B cell (primary cell): ENCODE results near the gene ANKFN1. TPM values are rescaled to one million over a fixed set of nuclear protein-coding genes. Genes with fewer than 3 reads are reported as not detected.

Source experiments
- ATAC-seq: fragments of 200-7000 bp; cut with Tn5 transposase; one replicate; pipeline ENCODE4 v1.10.0; 2021; ENCODE audit warnings: low read depth, mild to moderate bottlenecking, moderate number of reproducible peaks, moderate library complexity
- CTCF ChIA-PET: fragments of 350-600 bp; sonication (Branson Sonifier 250); formaldehyde crosslinking; loops from one replicate; lab custom pipeline; 2021; ENCODE audit warnings: antibody characterized with exemption, inconsistent platforms; lab: Charles Lee
- POLR2A ChIA-PET: fragments of 350-600 bp; sonication (Branson Sonifier 250); formaldehyde crosslinking; loops from one replicate; lab custom pipeline; 2021; ENCODE audit warnings: antibody characterized with exemption; lab: Charles Lee
- DNase-seq: peaks from one replicate; pipeline ENCODE4 v3.0.0; 2013
- H2AFZ ChIP-seq: 2 replicates; pipeline ENCODE4 v1.6.1; 2012; ENCODE audit warnings: mild to moderate bottlenecking, low read depth, low read length; ENCODE audit not compliant: insufficient read depth, poor library complexity, severe bottlenecking
- H3K27ac ChIP-seq, 2 donors: 1 replicate in 1 of 2; 2 replicates in 1 of 2; pipeline ENCODE4 v1.5.1; 2012 to 2013; ENCODE audit warnings: low read length in 2 of 2, mild to moderate bottlenecking in 2 of 2, moderate library complexity in 1 of 2
- H3K27me3 ChIP-seq, 4 experiments: fragments of 200-600 bp in 1 of 4; sonication (generic) in 1 of 4; replicated peaks in 1 of 4; 1 replicate in 2 of 4; 2 replicates in 2 of 4; pipeline versions ENCODE4 v1.6.1 to v1.7.0; 2013 to 2016; ENCODE audit warnings: low read length in 3 of 4, mild to moderate bottlenecking in 2 of 4, mixed read lengths in 1 of 4, moderate library complexity in 1 of 4; ENCODE audit not compliant: insufficient read depth in 4 of 4, control insufficient read depth in 3 of 4; ENCODE audit errors: control extremely low read depth in 1 of 4
- H3K36me3 ChIP-seq, 2 experiments: replicated peaks in 1 of 2; 1 replicate in 1 of 2; 2 replicates in 1 of 2; pipeline versions ENCODE4 v1.6.1 to v1.7.1; 2013; ENCODE audit warnings: low read length in 1 of 2; ENCODE audit not compliant: insufficient read depth in 2 of 2, control insufficient read depth in 1 of 2; ENCODE audit errors: control extremely low read depth in 1 of 2, extremely low read depth in 1 of 2
- H3K4me1 ChIP-seq, 2 donors: fragments of 200-600 bp in 1 of 2; sonication (generic) in 1 of 2; 1 replicate in 1 of 2; 2 replicates in 1 of 2; pipeline versions ENCODE4 v1.5.1 to v1.6.1; 2013 to 2017; ENCODE audit warnings: low read length in 2 of 2; ENCODE audit not compliant: control insufficient read depth in 2 of 2, insufficient read depth in 2 of 2
- H3K4me2 ChIP-seq: replicated peaks from 2 replicates; pipeline ENCODE3; 2012; ENCODE audit warnings: mild to moderate bottlenecking, low read depth, low read length; ENCODE audit not compliant: poor library complexity, severe bottlenecking
- H3K4me3 ChIP-seq, 5 experiments: fragments of 200-600 bp in 1 of 5; sonication (generic) in 1 of 5; 1 replicate in 3 of 5; 2 replicates in 2 of 5; pipeline versions ENCODE4 v1.5.1 to v1.7.0; 2011 to 2016; ENCODE audit warnings: low read length in 4 of 5, mild to moderate bottlenecking in 4 of 5, low read depth in 2 of 5, control low read depth in 1 of 5, moderate library complexity in 1 of 5; ENCODE audit not compliant: insufficient read depth in 1 of 5; ENCODE audit errors: control extremely low read depth in 1 of 5, extremely low read depth in 1 of 5
- H3K79me2 ChIP-seq: fragments of 200-600 bp; sonication (generic); one replicate; pipeline ENCODE4 v1.6.0; 2016; ENCODE audit warnings: low read length; ENCODE audit not compliant: control insufficient read depth, insufficient read depth
- H3K9ac ChIP-seq: fragments of 200-600 bp; sonication (generic); 2 replicates; pipeline ENCODE4 v1.6.1; 2017; ENCODE audit warnings: mild to moderate bottlenecking, low read length, moderate library complexity
- H3K9me3 ChIP-seq, 3 donors: one replicate each; pipeline versions ENCODE4 v1.6.1 to v1.7.1; 2013; ENCODE audit warnings: low read length in 2 of 3; ENCODE audit not compliant: control insufficient read depth in 2 of 3, insufficient read depth in 1 of 3; ENCODE audit errors: control extremely low read depth in 1 of 3
- H4K20me1 ChIP-seq: 2 replicates; pipeline ENCODE4 v1.6.0; 2012; ENCODE audit warnings: mild to moderate bottlenecking, low read length; ENCODE audit not compliant: insufficient read depth, control insufficient read depth, poor library complexity, severe bottlenecking
- H3K27ac Mint-ChIP-seq: one replicate; pipeline ENCODE4 v1.8.0; 2021; ENCODE audit warnings: mixed read lengths
- H3K27me3 Mint-ChIP-seq: one replicate; pipeline ENCODE4 v1.8.0; 2021; ENCODE audit warnings: mixed read lengths
- H3K4me1 Mint-ChIP-seq: one replicate; pipeline ENCODE4 v1.8.0; 2021; ENCODE audit warnings: mixed read lengths
- H3K4me3 Mint-ChIP-seq: one replicate; pipeline ENCODE4 v1.8.0; 2021; ENCODE audit warnings: mixed read lengths
- H3K9me3 Mint-ChIP-seq: one replicate; pipeline ENCODE4 v1.8.0; 2022; ENCODE audit warnings: mixed read lengths; ENCODE audit not compliant: insufficient read depth
- CTCF ChIP-seq: fragments of 200-600 bp; IDR thresholded peaks from one replicate; pipeline ENCODE4 v1.8.0; 2022; ENCODE audit warnings: antibody characterized with exemption, mild to moderate bottlenecking
- EZH2 ChIP-seq: IDR thresholded peaks from 2 replicates; pipeline ENCODE4 v1.6.1; 2012; ENCODE audit warnings: borderline replicate concordance, low read depth, mild to moderate bottlenecking, moderate library complexity, low read length; ENCODE audit not compliant: insufficient read depth, poor library complexity, severe bottlenecking
- WGBS: methylation state at CpG from one replicate; pipeline ENCODE4 v1.1.5; 2013; ENCODE audit warnings: missing lambda C conversion rate; ENCODE audit not compliant: insufficient coverage; 5-methylcytosine and 5-hydroxymethylcytosine counted together
- intact Hi-C: fragments of 100-400 bp; cut with micrococcal nuclease; formaldehyde crosslinking; loops from one replicate; pipeline ENCODE4 v1.10.0; 2022
- polyA plus RNA-seq: library from polyadenylated mRNA; depleted of rRNA; stranded (reverse); fragments of >200 nt; gene quantifications from 2 replicates; pipeline ENCODE4 v1.2.3, GENCODE V29; 2012
- total RNA-seq, 2 donors: library from RNA; stranded (reverse); fragments of 120-200 nt in 1 of 2; gene quantifications; 1 replicate in 1 of 2; 2 replicates in 1 of 2; pipeline versions ENCODE4 v1.2.3 to v1.2.4, GENCODE V29; 2013 to 2022

The ANKFN1 gene
- total and polyA plus RNA-seq, 2 donors (not counting 1 experiment from before 2014, with no cell fraction given), result not detected

DNA sequence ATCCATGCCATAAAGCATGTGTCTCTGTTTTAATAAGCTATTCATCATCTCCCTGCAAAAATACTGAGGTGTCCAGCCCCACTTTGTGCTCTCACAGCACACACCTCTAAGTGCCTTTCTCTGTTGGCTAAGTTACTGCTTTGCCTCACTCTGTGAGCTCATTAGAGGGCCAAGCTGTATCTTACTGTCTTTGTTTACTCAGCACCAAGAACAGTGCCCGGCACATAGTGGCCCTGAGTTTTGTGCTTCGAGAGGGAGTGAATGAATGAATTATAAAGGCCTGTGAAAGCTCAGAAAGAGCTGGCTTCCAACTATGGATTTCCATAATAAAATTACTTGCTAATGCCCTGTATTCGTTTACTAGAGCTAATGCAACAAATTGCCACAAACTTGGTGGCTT lies 390.0 kb downstream of the ANKFN1 start:
- H3K79me2 ChIP-seq, result no peaks in the 10 kb centered on the region
- CTCF ChIA-PET, result no interaction called here
- no peak overlapping the region for H3K4me2 ChIP-seq
- peaks cover 0 to 3% (median 0%) of the 10 kb centered on the region in 3 donors for H3K9me3 ChIP-seq
- no peaks in the 10 kb centered on the region for H4K20me1 ChIP-seq
- intact Hi-C loops, result no loop called here
- Mint-ChIP-seq H3K4me1 (no peaks in the 10 kb centered on the region), H3K27ac (no peak overlapping the region), H3K4me3 (no peak overlapping the region), H3K27me3 (peaks cover 15% of the 10 kb centered on the region), H3K9me3 (peaks cover 3% of the 10 kb centered on the region)
- H3K27me3 ChIP-seq, result no peaks in the 10 kb centered on the region
- no peak overlapping the region for H2AFZ ChIP-seq
- H3K36me3 ChIP-seq, result no peaks in the 10 kb centered on the region
- H3K4me3 ChIP-seq, result no peak overlapping the region
- H3K9ac ChIP-seq, result no peak overlapping the region
- no peaks in the 10 kb centered on the region for H3K4me1 ChIP-seq
- no CpG with 5 or more reads among the region's 3 CpGs for WGBS
- no peak overlapping the region for H3K27ac ChIP-seq
- POLR2A ChIA-PET, result no interaction called here
- ATAC-seq (no peak), DNase-seq (no peak)
- no peak for TF ChIP-seq CTCF
- no peak for TF ChIP-seq EZH2

- H3K9me3 Mint-ChIP-seq, result peaks cover under 1% of the 10 kb centered on the region
- 78% methylated on average over 1 of the region's 2 CpGs for WGBS
- CTCF ChIA-PET, result no interaction called here
- POLR2A ChIA-PET, result no interaction called here
- H3K27ac Mint-ChIP-seq, result no peak overlapping the region
- intact Hi-C loops, result no loop called here
- Histone ChIP-seq H3K4me3 (no peak overlapping the region), H3K9ac (no peak overlapping the region), H3K36me3 (no peaks in the 10 kb centered on the region), H3K27ac (no peak overlapping the region), H3K4me1 (no peaks in the 10 kb centered on the region), H3K79me2 (no peaks in the 10 kb centered on the region), H4K20me1 (no peaks in the 10 kb centered on the region), H3K27me3 (no peaks in the 10 kb centered on the region), H2AFZ (no peak overlapping the region), H3K4me2 (no peak overlapping the region), H3K9me3 (no peaks in the 10 kb centered on the region)
- DNase-seq, result no peak
- TF ChIP-seq EZH2, result no peak
- no peak for TF ChIP-seq CTCF
- H3K27me3 Mint-ChIP-seq, result peaks cover 10% of the 10 kb centered on the region
- ATAC-seq, result no peak
- no peak overlapping the region for H3K4me3 Mint-ChIP-seq
- H3K4me1 Mint-ChIP-seq, result no peaks in the 10 kb centered on the region
Observed at GRCh38 chr17:56545106-56545505, 391.8 kb downstream of the ANKFN1 start.
